Psoas muscle (tissue), 8 donors: Measurements from ENCODE around the gene CAPN14. TPM values are rescaled to one million over a fixed set of nuclear protein-coding genes. Genes with fewer than 3 reads are reported as not detected.

Source experiments
- ATAC-seq, 4 donors: fragments of 200-7000 bp; cut with Tn5 transposase; one replicate each; pipeline ENCODE4 v1.9.1; 2020; ENCODE audit warnings: moderate library complexity in 3 of 4, mild to moderate bottlenecking in 2 of 4
- DNase-seq, 2 donors: peaks; one replicate each; pipeline ENCODE4 v3.0.0-alpha.2; 2020
- H3K27ac ChIP-seq: fragments of 200-600 bp; one replicate; pipeline ENCODE4 v1.8.0; 2022
- H3K27me3 ChIP-seq, 3 donors: fragments of 200-600 bp in 1 of 3; one replicate each; pipeline versions ENCODE4 v1.6.1 to v1.8.0; 2013 to 2022; ENCODE audit warnings: low read length in 2 of 3, mild to moderate bottlenecking in 2 of 3, moderate library complexity in 1 of 3; ENCODE audit not compliant: insufficient read depth in 3 of 3
- H3K36me3 ChIP-seq, 2 donors: fragments of 200-600 bp in 1 of 2; one replicate each; pipeline versions ENCODE4 v1.6.1 to v1.8.0; 2013 to 2022; ENCODE audit warnings: low read depth in 1 of 2, mild to moderate bottlenecking in 1 of 2, moderate library complexity in 1 of 2; ENCODE audit not compliant: insufficient read depth in 1 of 2
- H3K4me1 ChIP-seq: fragments of 200-600 bp; one replicate; pipeline ENCODE4 v1.8.0; 2022
- H3K4me3 ChIP-seq: fragments of 200-600 bp; one replicate; pipeline ENCODE4 v1.8.0; 2022; ENCODE audit warnings: mild to moderate bottlenecking
- H3K9me3 ChIP-seq: fragments of 200-600 bp; one replicate; pipeline ENCODE4 v1.8.0; 2022
- WGBS, 3 donors: extraction: QIAGEN DNeasy Blood & Tissue Kit; methylation state at CpG; one replicate each; pipeline versions ENCODE4 v1.1.6 to v1.1.7; 2013; 5-methylcytosine and 5-hydroxymethylcytosine counted together
- intact Hi-C, 2 donors: fragments of 100-400 bp; cut with DNase I; formaldehyde crosslinking; loops; one replicate each; pipeline versions ENCODE4 v1.11.0 to v1.14.2; 2022
- polyA plus RNA-seq, 3 donors: library from polyadenylated mRNA; stranded (reverse); fragments of 200-250 nt; gene quantifications; one replicate each; pipeline ENCODE4 v1.2.3, GENCODE V29; 2013
- total RNA-seq, 4 donors: library from RNA; stranded (reverse); fragmentation: NEBNext Ultra II Directional in 2 of 4; extraction: Animal tissue kit (Norgen Biotek cat#: 25700) in 2 of 4; gene quantifications; one replicate each; pipeline versions ENCODE4 v1.2.1 to v1.2.4, GENCODE V29; 2021 to 2023
- TF ChIP-seq, protein P1 (sequence below): fragments of 200-600 bp; IDR thresholded peaks from one replicate; pipeline ENCODE4 v1.8.0; 2022; ENCODE audit warnings: antibody characterized with exemption
- donor health status: healthy with polysubstance abuse.
- donor health status: DM: no; HTN: no; CAD: no; lungs with moderate emphysema.
- donor health status: Bipolar disorder and iron deficiency.
- donor health status: healthy.
- donor health status: DM: yes; HTN: yes; CAD: no.
- donor health status: DM: no; HTN: no; CAD: no.
- donor health status: DM: no; HTN: no; CAD: no.
- donor health status: DM: yes; HTN: yes; CAD: no.

CAPN14 gene
- total and polyA plus RNA-seq, 7 donors = 0.01 to 0.13 (median 0.03) TPM; not detected in 3

DNA sequence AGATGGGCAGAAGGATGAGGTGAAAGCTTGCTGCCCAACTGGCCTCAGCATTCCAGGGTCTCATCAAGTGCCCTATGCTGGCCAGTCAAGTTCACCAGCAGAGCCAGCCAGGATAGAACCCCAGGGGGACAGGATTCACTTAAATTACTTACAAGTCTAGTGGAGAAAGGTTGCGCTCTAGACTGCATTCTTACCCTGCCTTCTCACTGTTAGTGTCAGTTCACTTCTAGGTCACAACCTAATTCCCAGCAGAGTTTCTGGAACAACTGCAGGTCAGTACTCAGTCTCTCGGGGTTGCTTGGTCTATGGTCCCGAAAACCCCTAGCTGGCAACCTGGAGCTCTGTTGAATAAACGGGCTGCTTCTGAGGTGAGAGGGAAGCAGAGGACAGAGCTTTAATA lies 46.2 kb downstream of the CAPN14 start:
- Histone ChIP-seq H3K9me3 (no peaks in the 10 kb centered on the region), H3K4me1 (no peaks in the 10 kb centered on the region), H3K4me3 (no peak overlapping the region), H3K36me3 (no peaks in the 10 kb centered on the region), H3K27ac (no peak overlapping the region), H3K27me3 (no peaks in the 10 kb centered on the region)
- DNase-seq = no peak
- WGBS, 3 donors = 85 to 87% (median 86%) methylated on average over 4 of the region's 4 CpGs
- TF ChIP-seq, protein P1, sequence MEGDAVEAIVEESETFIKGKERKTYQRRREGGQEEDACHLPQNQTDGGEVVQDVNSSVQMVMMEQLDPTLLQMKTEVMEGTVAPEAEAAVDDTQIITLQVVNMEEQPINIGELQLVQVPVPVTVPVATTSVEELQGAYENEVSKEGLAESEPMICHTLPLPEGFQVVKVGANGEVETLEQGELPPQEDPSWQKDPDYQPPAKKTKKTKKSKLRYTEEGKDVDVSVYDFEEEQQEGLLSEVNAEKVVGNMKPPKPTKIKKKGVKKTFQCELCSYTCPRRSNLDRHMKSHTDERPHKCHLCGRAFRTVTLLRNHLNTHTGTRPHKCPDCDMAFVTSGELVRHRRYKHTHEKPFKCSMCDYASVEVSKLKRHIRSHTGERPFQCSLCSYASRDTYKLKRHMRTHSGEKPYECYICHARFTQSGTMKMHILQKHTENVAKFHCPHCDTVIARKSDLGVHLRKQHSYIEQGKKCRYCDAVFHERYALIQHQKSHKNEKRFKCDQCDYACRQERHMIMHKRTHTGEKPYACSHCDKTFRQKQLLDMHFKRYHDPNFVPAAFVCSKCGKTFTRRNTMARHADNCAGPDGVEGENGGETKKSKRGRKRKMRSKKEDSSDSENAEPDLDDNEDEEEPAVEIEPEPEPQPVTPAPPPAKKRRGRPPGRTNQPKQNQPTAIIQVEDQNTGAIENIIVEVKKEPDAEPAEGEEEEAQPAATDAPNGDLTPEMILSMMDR = no peak
- intact Hi-C loops = loop anchor here (1.0 to 10.0 kb wide), 3 partner anchors 457 to 966 kb away; no protein-coding TSS in a partner anchor
- no peak for ATAC-seq

DNA sequence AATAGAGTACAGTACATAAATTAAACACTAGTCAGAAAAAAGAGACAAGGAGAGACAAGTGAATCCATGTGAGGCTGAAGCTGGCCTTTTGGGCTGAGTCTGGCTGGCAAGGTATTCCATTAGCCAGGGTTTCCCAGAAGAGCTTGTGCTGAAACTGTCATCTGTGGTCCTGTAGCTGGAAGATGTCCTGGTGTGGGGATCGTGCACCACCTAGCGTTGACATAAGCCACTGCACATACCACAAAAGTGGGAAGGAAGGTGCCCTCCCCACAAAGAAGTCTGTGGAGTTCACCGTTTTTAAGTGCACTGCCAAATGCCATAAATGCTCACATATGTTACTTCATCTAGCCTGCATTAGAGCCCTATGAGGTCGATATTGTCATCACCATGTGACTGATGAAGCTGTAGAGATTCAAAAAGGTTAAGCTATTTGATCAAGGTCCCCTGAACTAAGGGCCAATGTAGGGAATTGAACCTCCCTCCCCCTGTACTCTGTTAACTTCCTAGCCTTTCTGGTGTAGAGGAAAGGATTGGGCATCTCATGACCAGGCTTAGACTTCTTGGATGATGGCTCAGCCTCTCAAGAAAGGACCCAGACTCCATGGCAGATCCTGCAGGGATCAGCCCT lies 47.1 kb downstream of the CAPN14 start:
- intact Hi-C loops = loop anchor here (2.0 to 10.0 kb wide), 2 partner anchors 459 to 965 kb away; no protein-coding TSS in a partner anchor
- Histone ChIP-seq H3K36me3 (no peaks in the 10 kb centered on the region), H3K27me3 (no peaks in the 10 kb centered on the region), H3K4me3 (no peak overlapping the region), H3K9me3 (no peaks in the 10 kb centered on the region), H3K27ac (no peak overlapping the region), H3K4me1 (no peaks in the 10 kb centered on the region)
- 0 to 1% (median 1%) methylated on average over 4 of the region's 4 CpGs for WGBS, 3 donors
- DNase-seq (peak; percentile 37 to 67), ATAC-seq (peak; percentile 77 to 91 (median 88))
- TF ChIP-seq, protein P1 = peak; percentile 91

DNA sequence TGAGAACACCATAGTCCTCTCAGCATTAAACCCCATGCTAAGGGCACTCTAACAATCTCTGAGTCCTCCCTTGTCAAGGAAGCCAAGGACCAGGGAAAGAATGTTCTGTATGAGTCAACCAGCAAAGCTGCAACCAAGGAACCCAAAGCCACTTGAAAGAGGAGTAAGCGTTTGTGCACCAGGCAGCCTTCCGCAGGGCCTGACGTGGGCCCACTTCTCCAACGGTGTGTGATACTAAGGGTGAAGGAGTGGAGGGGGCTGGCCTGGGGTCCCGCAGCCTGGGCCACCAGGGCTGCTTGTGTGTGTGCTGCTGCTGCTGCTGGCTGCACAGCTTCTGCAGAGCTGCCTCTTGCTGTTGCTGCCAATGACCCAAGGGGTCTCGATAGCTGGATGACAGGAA lies 49.0 kb downstream of the CAPN14 start:
- Histone ChIP-seq H3K4me1 (no peaks in the 10 kb centered on the region), H3K9me3 (no peaks in the 10 kb centered on the region), H3K27me3 (peaks cover 0 to 4% (median 1%) of the 10 kb centered on the region in 3 donors), H3K36me3 (no peaks in the 10 kb centered on the region), H3K4me3 (no peak overlapping the region), H3K27ac (no peak overlapping the region)
- DNase-seq = no peak
- 88 to 98% (median 94%) methylated on average over 6 of the region's 6 CpGs for WGBS, 3 donors
- intact Hi-C loops = loop anchor here in 1 of 2 donors (2.0 kb wide), 1 partner anchor 167 kb away; no protein-coding TSS in a partner anchor
- TF ChIP-seq, protein P1 = no peak
- ATAC-seq = no peak

DNA sequence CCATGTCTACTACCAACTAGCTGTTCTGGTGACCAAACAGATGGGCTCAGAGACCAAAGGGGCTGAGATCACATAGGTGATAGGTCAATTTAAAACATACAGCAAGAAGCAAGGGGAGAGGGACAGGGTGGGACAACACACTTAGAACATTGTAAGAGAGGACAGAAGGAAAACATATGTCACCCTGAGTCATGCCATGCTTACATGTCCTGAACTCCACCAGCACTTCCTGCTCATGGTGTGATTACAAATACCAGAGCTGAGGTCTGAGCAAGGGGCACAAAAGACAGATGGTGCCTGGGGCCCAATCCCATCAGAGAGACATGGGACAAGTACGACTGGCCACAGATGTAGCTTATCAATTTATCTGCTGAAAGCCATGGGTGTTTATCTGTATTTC lies 50.4 kb downstream of the CAPN14 start:
- Histone ChIP-seq H3K4me3 (no peak overlapping the region), H3K27me3 (peaks cover 0 to 4% (median 3%) of the 10 kb centered on the region in 3 donors), H3K9me3 (no peaks in the 10 kb centered on the region), H3K36me3 (no peaks in the 10 kb centered on the region), H3K4me1 (no peaks in the 10 kb centered on the region), H3K27ac (no peak overlapping the region)
- intact Hi-C loops = no loop called here
- DNase-seq = no peak
- 78 to 92% (median 80%) methylated on average over 1 of the region's 1 CpG for WGBS, 3 donors
- TF ChIP-seq, protein P1 = no peak
- ATAC-seq = no peak
